HG03354 (cell line): Measurements from ENCODE around the gene SHISA7.

ENCODE experiments used
- ATAC-seq: cut with Tn5 transposase; IDR thresholded peaks from one replicate; pipeline ENCODE4 v1.9.1; 2021; ENCODE audit warnings: mild to moderate bottlenecking; ENCODE audit not compliant: unreplicated experiment, poor library complexity, severe bottlenecking

SHISA7 gene

DNA sequence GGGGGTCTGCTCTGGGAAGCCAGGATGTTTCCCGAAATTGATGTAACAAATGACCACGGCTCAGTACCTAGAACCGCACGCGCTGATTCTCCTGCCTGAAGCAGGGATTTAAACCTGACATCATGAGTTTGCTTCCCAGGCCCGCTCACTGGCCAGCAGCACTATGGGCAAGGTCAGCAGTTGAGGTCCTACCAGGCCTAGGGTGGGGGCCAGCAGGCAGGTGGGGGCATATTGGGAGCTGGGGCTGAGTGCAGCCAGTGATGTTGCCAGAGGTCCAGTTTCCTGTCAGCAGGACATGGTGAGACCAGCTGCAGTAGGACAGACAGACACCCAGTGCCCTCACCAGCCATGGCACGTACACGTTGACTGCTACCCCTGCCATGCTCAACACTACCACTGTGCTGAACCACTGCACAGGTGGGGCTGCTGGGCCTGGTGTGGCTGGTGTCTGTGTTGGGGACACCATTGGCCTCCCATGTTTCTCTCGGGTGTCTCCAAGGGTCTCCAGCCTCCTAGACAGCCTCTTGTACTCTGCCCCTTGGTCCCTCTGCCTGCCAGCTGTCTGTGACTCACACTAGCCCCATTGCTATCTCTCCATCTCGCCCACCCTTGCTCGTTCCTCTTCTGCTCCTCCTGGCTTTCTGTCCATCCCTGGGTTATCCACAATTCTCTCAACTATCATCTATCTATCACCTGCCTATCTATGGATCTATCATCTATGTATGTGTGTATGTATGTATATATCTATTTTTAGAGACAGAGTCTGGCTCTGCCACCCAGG, 22.6 kb upstream of the SHISA7 start:
- no peak for ATAC-seq

DNA sequence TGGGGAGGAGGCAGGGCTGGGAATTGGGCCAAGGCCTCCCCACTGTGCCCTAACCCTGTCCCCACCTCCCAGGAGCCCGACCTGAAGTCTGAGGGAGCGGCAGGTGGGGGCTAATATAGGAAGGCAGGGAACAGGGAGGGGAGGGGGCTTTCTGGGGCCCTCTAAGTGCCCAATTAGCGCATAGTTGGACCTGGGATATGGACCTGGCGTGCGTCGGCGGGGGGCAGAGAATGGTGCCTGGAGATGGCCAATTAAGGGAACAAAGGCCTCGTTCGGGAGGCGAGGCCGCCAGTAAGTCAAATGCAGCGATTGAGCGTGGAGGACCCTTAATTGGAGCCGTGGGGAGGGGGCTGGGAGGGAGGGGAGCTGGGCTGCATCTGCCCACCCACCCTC, 21.6 kb upstream of the SHISA7 start, which contains the start of gene C19orf85:
TSS of gene C19orf85 (minus strand) at position 90 of the 393 bp plus-strand sequence. CDS start 197 bp downstream, outside the sequence.
- ATAC-seq, result no peak

DNA sequence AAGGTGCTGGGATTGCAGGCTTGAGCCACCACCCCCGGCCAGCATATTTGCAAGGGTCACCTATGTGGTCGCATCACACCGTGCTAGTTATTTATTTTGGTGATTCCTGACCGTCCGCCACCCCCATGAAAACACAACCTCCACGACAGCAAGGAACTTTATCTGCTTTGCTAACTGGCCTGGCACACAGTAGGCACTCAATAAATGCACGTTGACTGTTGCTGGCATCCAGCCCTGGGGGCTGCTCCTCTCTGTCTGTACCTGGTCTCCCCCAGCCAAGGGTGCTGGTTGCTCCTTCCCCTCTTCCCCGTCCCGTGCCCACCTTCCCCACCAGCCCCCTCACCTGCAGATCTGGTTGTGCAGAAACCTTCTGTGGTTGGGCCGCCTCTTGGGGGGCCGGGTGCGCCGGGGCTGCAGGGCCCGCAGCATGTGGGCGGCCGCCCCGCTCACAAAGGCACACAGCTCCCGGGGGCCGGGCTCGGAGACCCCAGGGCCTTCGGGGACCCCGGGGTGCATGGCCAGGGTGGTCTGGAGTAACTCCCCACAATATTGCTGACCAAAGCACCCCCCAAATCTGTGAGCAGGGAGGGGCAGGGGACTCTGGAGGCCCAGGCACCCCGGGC, 21.1 kb upstream of the SHISA7 start:
- ATAC-seq, result no peak

GRCh38 chr19:55463583-55464031, 20.5 kb upstream of the SHISA7 start:
- no peak for ATAC-seq

GRCh38 chr19:55462722-55463121, 19.6 kb upstream of the SHISA7 start:
- ATAC-seq, result no peak

DNA sequence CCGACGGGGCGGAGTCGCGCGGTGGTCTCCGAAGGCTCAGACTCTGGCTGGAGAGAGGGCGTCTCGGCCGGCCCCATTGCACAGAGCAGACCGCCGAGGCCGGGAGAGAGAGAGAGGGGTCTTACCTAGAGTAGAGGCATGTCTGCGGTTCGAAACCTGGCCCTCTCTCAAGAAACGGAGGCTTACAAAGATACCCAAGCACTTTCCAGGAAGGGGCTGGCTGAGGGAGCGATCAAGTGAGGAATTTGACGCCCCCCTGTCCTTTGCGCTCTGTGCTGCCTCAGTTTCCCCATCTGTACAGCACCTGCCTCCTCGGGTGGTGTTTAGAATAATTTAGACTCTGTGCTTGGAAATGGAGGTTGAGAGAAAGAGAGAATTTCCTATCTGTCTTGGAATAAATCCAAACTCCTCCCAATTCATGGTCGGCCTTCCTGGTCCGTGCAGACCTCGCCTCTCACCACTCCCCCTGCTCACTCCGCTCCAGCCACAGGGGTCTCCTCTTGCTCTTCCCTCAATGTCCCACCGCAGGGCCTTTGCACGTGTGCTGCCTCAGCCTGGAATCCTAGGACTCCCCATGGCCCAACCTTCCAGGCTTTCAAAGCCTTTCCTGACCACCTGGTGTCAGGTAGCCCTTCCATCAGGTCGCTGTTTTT, 19.0 kb upstream of the SHISA7 start:
- ATAC-seq, result no peak

GRCh38 chr19:55461259-55461973, 18.3 kb upstream of the SHISA7 start, which contains the start of gene ISOC2:
Gene ISOC2, minus strand, starts transcription at chr19:55461642. Its CDS starts 5,156 bp downstream, at chr19:55456486.
- peak; percentile 94 for ATAC-seq

GRCh38 chr19:55460670-55461258, 17.7 kb upstream of the SHISA7 start:
- no peak for ATAC-seq

DNA sequence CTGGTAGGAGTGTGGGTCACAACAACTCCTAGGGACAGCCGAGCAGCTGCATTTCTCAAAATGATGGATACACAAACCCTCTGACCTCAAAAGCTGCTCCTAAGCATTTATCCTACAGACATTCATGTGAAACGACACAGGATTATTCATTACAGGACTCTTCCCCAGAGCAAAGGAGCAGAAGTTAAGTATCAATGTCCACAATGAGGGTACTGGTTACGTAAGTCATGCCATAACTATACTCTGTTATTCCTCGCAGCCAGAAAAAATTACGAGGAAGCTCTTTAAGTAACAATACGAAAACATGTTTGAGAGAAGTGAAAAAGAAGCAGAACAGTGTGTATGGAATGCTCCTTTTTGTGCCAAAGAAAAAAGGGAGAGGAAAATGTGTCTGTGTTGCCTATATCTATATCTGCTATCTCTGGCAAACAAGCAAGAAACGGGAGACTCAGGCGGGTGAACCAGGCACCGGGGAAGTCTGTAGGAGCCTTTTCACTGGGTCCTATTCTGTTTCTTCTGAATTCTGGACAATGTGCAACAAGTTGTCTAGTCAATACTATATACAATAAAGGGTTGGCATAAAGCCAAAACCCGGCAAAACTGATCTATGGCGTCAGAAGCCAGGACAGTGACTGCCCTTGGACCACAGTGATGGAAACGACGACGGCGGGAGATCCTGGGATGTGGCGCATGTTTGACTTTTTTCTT, 17.0 kb upstream of the SHISA7 start:
- no peak for ATAC-seq

DNA sequence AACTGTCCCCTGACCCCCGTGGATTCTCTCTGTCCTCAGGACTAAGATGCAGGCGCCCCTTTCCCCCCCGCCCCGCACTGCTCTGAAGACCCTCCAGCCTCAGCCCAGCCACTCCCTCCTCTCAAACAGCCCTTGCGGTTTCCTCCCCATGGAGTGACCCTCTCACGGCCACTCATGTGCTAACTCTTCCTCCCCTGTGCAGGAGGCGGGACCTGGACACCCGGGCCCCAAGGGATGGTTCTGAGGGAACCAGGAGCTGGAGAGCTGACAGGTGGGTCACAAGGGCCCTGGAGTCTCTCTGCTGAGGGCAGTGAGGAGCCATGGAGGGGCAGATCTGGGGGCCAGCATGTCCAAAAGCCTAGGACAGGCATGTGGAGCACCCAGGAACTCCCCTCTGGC, 16.4 kb upstream of the SHISA7 start:
- no peak for ATAC-seq

GRCh38 chr19:55457683-55458457, 14.8 kb upstream of the SHISA7 start:
- ATAC-seq, result no peak

- ATAC-seq, result no peak
Measured at GRCh38 chr19:55456347-55456746, 13.2 kb upstream of the SHISA7 start.

DNA sequence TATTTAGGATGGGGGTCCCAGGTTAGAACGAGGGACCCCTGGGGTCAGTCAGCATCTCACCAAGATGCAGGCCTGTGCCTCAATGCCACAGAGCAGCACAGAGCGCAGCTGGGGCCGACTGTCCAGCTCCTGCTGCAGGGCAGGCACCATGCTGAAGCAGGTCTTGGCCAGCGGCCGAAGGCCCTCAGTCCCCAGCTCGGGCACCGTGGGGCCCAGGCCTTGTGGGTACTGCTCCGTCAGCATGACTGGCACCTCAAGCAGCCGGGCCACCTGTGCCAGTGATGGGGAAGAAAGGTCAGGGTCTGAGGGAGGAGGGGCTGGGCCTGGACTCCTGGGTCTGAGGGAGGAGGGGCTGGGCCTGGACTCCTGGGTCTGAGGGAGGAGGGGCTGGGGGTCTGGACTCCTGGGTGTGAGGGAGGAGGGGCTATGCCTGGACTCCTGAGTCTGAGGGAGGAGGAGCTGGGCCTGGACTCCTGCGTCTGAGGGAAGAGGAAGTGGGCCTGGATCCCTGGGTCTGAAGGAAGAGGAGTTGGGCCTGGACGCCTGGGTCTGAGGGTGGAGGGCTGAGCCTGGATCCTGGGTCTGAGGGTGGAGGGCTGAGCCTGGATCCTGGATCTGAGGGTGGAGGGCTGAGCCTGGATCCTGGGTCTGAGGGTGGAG, 12.6 kb upstream of the SHISA7 start:
- ATAC-seq, result no peak

DNA sequence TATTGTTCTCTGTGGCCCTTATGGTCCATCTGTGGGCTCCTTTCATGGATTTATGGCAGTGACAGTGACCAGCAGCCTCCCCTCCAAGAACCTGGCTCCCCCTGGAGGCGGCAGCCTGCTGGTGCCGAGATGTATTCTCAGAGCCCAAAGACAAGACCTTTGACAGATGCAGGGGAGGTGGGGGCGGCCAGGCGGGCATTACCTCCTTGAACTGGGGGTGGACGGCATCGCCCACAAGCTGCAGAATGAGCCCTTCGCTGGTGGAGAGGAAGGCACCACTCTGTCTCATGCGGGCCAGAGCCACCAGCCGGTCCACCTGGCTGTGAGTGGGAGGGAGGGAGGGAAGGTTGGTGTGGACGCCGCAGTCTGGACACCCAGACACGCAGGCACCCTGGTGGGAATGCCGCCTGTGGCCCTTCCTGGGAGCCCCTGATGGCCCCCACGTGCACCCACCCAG, 11.7 kb upstream of the SHISA7 start:
- no peak for ATAC-seq

DNA sequence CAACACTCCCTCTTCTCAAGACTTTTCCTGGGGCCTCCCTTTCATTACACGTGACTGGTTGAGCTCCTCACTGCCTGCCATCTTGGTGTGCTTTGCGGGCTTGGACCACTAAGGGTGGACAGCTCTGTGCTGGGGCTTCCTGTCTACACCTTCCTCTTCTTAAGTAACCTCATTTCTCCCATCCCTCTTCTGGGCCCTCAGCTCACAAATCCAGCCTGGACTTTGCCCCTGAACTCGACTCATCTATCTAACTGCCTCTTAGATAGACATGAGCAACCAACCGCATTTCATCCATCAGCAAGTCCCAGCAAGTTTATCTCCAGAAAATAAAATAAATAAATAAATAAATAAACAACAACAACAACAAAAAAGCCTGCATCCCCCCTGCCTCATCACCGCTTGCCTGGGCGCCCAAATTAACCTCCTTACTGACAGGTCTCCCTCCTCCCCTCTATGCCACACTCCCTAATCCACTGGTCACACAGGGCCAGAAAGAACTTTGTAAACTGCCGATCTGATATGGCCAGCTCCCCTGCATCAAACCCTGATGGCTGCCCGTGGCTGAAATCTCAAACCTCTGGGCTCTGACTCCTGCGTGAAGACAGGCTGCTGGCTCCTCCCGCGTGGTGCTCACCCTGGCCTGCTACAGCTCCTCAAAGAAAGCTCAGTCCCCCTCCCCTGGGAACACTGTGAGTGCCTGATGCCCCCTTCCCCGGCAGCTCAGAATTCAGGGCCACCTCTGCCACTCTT, 10.6 kb upstream of the SHISA7 start:
- no peak for ATAC-seq

GRCh38 chr19:55452749-55453346, 9.7 kb upstream of the SHISA7 start:
- no peak for ATAC-seq
